ENCODE results near the gene SLC26A8. TPM values are rescaled to one million over a fixed set of nuclear protein-coding genes. Genes with fewer than 3 reads are reported as not detected.

SLC26A8 gene
- total and polyA plus RNA-seq, 8 donors, result 0.12 to 0.58 (median 0.15) TPM; not detected in 4

DNA sequence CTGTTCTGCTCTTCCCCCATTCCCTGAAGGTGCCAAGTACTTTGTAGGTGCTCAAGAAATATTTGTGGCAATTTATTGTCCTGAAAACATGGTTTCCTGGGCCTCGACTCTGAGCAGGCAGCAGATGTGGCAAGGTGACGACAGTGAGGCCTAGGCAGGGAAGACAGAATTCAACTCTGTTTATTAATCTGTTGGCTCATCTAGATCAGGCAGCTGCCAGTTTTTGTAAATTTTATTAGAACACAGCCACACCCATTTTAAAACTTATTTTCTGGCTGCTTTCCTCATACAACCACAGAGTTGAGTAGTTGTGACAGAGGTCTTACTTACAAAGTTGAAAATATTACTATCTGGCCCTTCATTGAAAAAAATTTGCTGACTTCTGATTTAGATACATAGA, 27.7 kb upstream of the SLC26A8 start:
- Histone ChIP-seq H3K27ac (peak overlapping the region in 2 of 5 donors; percentile 8 to 30), H3K4me1 (peaks cover 33 to 100% (median 73%) of the 10 kb centered on the region in 4 donors), H3K36me3 (peaks cover 0 to 13% (median 0%) of the 10 kb centered on the region in 4 donors), H3K27me3 (no peaks in the 10 kb centered on the region), H3K9me3 (no peaks in the 10 kb centered on the region), H3K4me3 (no peak overlapping the region)
- peak in 1 of 2 donors; percentile 30 for DNase-seq
- 36 to 58% (median 41%) methylated on average over 2 of the region's 2 CpGs for WGBS, 5 donors
- intact Hi-C loops (cut with DNase I; ENCODE audit: low total_unique reads), result no loop called here
- TF ChIP-seq POLR2A (IDR thresholded peaks at IDR 0.05), result no peak
- TF ChIP-seq, protein P1, sequence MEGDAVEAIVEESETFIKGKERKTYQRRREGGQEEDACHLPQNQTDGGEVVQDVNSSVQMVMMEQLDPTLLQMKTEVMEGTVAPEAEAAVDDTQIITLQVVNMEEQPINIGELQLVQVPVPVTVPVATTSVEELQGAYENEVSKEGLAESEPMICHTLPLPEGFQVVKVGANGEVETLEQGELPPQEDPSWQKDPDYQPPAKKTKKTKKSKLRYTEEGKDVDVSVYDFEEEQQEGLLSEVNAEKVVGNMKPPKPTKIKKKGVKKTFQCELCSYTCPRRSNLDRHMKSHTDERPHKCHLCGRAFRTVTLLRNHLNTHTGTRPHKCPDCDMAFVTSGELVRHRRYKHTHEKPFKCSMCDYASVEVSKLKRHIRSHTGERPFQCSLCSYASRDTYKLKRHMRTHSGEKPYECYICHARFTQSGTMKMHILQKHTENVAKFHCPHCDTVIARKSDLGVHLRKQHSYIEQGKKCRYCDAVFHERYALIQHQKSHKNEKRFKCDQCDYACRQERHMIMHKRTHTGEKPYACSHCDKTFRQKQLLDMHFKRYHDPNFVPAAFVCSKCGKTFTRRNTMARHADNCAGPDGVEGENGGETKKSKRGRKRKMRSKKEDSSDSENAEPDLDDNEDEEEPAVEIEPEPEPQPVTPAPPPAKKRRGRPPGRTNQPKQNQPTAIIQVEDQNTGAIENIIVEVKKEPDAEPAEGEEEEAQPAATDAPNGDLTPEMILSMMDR (IDR thresholded peaks at IDR 0.05), result no peak
- no peak for TF ChIP-seq EP300 (IDR thresholded peaks at IDR 0.05)
- TF ChIP-seq POLR2AphosphoS5 (IDR thresholded peaks at IDR 0.05), result no peak

DNA sequence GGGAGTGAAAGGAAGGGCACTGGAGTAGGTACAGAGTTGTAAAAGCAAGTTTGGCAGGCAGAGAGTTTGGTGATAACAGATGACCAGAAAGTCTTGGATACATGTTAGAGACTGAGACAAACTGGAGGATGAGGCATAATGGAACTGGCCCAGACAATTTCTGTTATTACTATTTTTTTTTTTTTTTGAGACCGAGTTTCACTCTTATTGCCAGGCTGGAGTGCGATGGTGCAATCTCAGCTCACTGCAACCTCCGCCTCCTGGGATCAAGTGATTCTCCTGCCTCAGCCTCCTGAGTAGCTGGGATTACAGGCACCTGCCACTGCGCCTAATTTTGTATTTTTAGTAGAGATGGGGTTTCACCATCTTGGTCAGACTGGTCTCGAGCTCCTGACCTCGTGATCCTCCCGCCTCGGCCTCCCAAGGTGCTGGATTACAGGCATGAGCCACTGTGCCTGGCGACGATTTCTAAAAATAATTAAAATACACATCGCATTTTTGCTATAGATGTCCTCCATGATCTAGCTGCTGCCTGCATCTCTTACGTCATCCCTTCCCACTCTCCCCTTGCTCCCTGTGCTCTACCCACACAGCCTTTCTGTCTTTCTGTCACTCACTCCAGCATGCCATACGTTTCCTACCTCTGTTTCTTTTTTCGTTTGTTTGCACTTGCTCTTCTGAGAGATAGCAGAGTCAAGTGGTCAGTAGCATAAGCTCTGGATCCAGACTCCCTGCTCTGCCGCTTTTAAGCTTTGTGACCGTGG, 26.7 kb upstream of the SLC26A8 start:
- H3K36me3 ChIP-seq, result peaks cover 0 to 13% (median 0%) of the 10 kb centered on the region in 4 donors
- peak overlapping the region in 3 of 5 donors; percentile 8 to 30 (median 15) for H3K27ac ChIP-seq
- intact Hi-C loops (cut with DNase I; ENCODE audit: low total_unique reads), result no loop called here
- H3K4me1 ChIP-seq, result peaks cover 38 to 100% (median 74%) of the 10 kb centered on the region in 4 donors
- TF ChIP-seq POLR2AphosphoS5 (IDR thresholded peaks at IDR 0.05) (no peak), EP300 (IDR thresholded peaks at IDR 0.05) (no peak), POLR2A (IDR thresholded peaks at IDR 0.05) (no peak)
- TF ChIP-seq, protein P1 (IDR thresholded peaks at IDR 0.05), result no peak
- 76 to 89% (median 84%) methylated on average over 16 of the region's 16 CpGs for WGBS, 5 donors
- no peaks in the 10 kb centered on the region for H3K9me3 ChIP-seq
- H3K27me3 ChIP-seq, result no peaks in the 10 kb centered on the region
- H3K4me3 ChIP-seq, result no peak overlapping the region
- no peak for DNase-seq

DNA sequence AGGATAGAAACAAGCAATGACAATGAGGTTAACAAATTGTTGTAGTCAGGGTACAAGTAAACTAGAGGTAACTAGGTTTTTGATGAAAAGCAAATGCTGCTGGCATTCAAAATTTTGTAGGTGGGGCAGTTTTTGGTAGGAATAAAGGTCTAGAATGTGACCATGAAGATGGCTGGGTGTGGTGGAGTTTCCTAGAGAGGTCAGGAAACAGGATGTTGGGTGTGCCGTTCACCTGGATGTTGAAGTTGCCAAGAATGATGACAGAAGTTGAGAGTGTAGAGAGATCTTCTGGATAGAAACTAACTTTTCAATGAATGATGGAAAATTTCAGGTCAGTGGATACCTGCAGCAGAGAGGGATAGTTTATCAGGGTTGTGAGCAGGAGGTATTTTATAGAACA, 25.9 kb upstream of the SLC26A8 start:
- DNase-seq, result peak in 1 of 2 donors; percentile 45
- H3K27me3 ChIP-seq, result no peaks in the 10 kb centered on the region
- H3K27ac ChIP-seq, result no peak overlapping the region

DNA sequence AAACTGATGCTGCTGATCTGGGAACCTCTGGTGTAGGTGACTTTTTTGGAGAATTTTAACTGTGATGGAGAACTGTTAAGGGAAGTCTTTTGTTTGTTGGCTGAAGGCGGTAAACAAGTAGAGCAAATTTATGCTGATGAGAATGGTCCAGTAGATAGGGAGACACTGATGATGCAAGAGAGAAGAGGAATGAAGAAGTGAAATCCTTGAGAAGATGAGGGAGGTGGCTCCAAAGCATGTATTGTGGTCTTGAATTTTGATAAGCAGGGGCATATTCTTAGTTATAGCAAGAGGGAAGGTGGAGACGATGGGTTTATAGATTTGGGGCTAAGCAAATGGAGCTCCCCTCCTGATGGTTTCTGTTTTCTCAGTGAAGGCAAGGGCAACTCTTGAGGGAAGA, 25.1 kb upstream of the SLC26A8 start:
- DNase-seq, result no peak
- no peak overlapping the region for H3K4me3 ChIP-seq
- H3K9me3 ChIP-seq, result no peaks in the 10 kb centered on the region
- intact Hi-C loops (cut with DNase I; ENCODE audit: low total_unique reads), result no loop called here
- WGBS, 5 donors, result 92 to 98% (median 95%) methylated on average over 2 of the region's 2 CpGs
- H3K4me1 ChIP-seq, result peaks cover 36 to 100% (median 64%) of the 10 kb centered on the region in 4 donors
- H3K27me3 ChIP-seq, result no peaks in the 10 kb centered on the region
- H3K27ac ChIP-seq, result no peak overlapping the region
- TF ChIP-seq EP300 (IDR thresholded peaks at IDR 0.05) (no peak), POLR2AphosphoS5 (IDR thresholded peaks at IDR 0.05) (no peak), POLR2A (IDR thresholded peaks at IDR 0.05) (no peak)
- TF ChIP-seq, protein P1 (IDR thresholded peaks at IDR 0.05), result no peak
- H3K36me3 ChIP-seq, result peaks cover 0 to 13% (median 0%) of the 10 kb centered on the region in 4 donors

More for the DNA sequence above, 25.9 kb upstream of the SLC26A8 start:
- no peaks in the 10 kb centered on the region for H3K9me3 ChIP-seq
- peaks cover 0 to 13% (median 0%) of the 10 kb centered on the region in 4 donors for H3K36me3 ChIP-seq
- H3K4me1 ChIP-seq, result peaks cover 38 to 100% (median 68%) of the 10 kb centered on the region in 4 donors
- 11 to 57% (median 23%) methylated on average over 1 of the region's 1 CpG for WGBS, 5 donors
- intact Hi-C loops (cut with DNase I; ENCODE audit: low total_unique reads), result no loop called here
- H3K4me3 ChIP-seq, result no peak overlapping the region
- TF ChIP-seq, protein P1 (IDR thresholded peaks at IDR 0.05), result no peak
- TF ChIP-seq EP300 (IDR thresholded peaks at IDR 0.05) (no peak), POLR2AphosphoS5 (IDR thresholded peaks at IDR 0.05) (no peak), POLR2A (IDR thresholded peaks at IDR 0.05) (no peak)

Data from stomach (tissue), 9 donors.